ENCODE data around the gene KRTAP10-5.
"Not testable (repeated sequence)": the region's sequence is repeated elsewhere in the genome, so short reads cannot be mapped to it uniquely, and the experiment has no call there.

The KRTAP10-5 gene

GRCh38 chr21:44551340-44551961, 29.0 kb downstream of the KRTAP10-5 start, which contains the start of gene KRTAP10-2:
TSS of gene KRTAP10-2 (minus strand) at chr21:44551505. CDS start at chr21:44551458, 47 bp downstream.
- TF ChIP-seq, protein P1, sequence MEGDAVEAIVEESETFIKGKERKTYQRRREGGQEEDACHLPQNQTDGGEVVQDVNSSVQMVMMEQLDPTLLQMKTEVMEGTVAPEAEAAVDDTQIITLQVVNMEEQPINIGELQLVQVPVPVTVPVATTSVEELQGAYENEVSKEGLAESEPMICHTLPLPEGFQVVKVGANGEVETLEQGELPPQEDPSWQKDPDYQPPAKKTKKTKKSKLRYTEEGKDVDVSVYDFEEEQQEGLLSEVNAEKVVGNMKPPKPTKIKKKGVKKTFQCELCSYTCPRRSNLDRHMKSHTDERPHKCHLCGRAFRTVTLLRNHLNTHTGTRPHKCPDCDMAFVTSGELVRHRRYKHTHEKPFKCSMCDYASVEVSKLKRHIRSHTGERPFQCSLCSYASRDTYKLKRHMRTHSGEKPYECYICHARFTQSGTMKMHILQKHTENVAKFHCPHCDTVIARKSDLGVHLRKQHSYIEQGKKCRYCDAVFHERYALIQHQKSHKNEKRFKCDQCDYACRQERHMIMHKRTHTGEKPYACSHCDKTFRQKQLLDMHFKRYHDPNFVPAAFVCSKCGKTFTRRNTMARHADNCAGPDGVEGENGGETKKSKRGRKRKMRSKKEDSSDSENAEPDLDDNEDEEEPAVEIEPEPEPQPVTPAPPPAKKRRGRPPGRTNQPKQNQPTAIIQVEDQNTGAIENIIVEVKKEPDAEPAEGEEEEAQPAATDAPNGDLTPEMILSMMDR (IDR thresholded peaks at IDR 0.05; ENCODE audit: insufficient read depth, low read length, poor library complexity, severe bottlenecking) = no peak
- DNase-seq (ENCODE audit: extremely low read depth, insufficient read length) = no peak
- H3K36me3 ChIP-seq (ENCODE audit: control insufficient read depth, insufficient read depth, low read length) = no peaks in the 10 kb centered on the region
- H3K4me3 ChIP-seq (replicated peaks; ENCODE audit: low read depth, low read length) = no peak within 1 kb of the TSS
- no peaks in the 10 kb centered on the region; the same call in 1 of the 2 replicates for H3K27me3 ChIP-seq (replicated peaks; ENCODE audit: control insufficient read depth, insufficient read depth, low read length)

DNA sequence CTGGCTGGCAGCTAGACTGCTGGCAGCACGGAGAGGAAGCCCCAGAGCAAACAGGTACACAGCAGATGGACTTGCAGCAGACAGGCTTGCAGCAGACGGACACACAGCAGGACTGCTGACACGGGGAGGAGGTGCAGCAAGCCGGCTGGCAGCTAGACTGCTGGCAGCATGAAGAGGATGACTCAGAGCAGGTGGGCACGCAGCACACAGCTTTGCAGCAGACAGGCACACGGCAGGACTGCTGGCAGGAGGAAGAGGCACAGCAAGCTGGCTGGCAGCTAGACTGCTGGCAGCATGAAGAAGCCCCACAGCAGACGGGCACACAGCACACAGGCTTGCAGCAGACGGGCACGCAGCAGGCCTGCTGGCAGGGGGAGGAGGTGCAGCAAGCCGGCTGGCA, 29.6 kb downstream of the KRTAP10-5 start:
- DNase-seq (ENCODE audit: extremely low read depth, insufficient read length) = no peak
- Histone ChIP-seq H3K4me3 (replicated peaks; ENCODE audit: low read depth, low read length) (no peak overlapping the region), H3K27me3 (replicated peaks; ENCODE audit: control insufficient read depth, insufficient read depth, low read length) (no peaks in the 10 kb centered on the region; the same call in 1 of the 2 replicates), H3K36me3 (ENCODE audit: control insufficient read depth, insufficient read depth, low read length) (no peaks in the 10 kb centered on the region)
- TF ChIP-seq, protein P1 (IDR thresholded peaks at IDR 0.05; ENCODE audit: insufficient read depth, low read length, poor library complexity, severe bottlenecking) = no peak

- H3K36me3 ChIP-seq (ENCODE audit: control insufficient read depth, insufficient read depth, low read length); H3K4me3 ChIP-seq (replicated peaks; ENCODE audit: low read depth, low read length); H3K27me3 ChIP-seq (replicated peaks; ENCODE audit: control insufficient read depth, insufficient read depth, low read length); DNase-seq (ENCODE audit: extremely low read depth, insufficient read length): not testable (repeated sequence)
Observed at GRCh38 chr21:44550285-44550684, 30.1 kb downstream of the KRTAP10-5 start.

- no peak overlapping the region for H3K4me3 ChIP-seq (replicated peaks; ENCODE audit: low read depth, low read length)
- no peak for DNase-seq (ENCODE audit: extremely low read depth, insufficient read length)
- H3K27me3 ChIP-seq (replicated peaks; ENCODE audit: control insufficient read depth, insufficient read depth, low read length) = no peaks in the 10 kb centered on the region; the same call in 1 of the 2 replicates
- TF ChIP-seq, protein P1 (IDR thresholded peaks at IDR 0.05; ENCODE audit: insufficient read depth, low read length, poor library complexity, severe bottlenecking) = no peak
- no peaks in the 10 kb centered on the region for H3K36me3 ChIP-seq (ENCODE audit: control insufficient read depth, insufficient read depth, low read length)
Observed at GRCh38 chr21:44549525-44550211, 30.7 kb downstream of the KRTAP10-5 start.

- no peak for DNase-seq (ENCODE audit: extremely low read depth, insufficient read length)
- TF ChIP-seq, protein P1 (IDR thresholded peaks at IDR 0.05; ENCODE audit: insufficient read depth, low read length, poor library complexity, severe bottlenecking) = no peak
- no peaks in the 10 kb centered on the region for H3K36me3 ChIP-seq (ENCODE audit: control insufficient read depth, insufficient read depth, low read length)
- no peaks in the 10 kb centered on the region; the same call in 1 of the 2 replicates for H3K27me3 ChIP-seq (replicated peaks; ENCODE audit: control insufficient read depth, insufficient read depth, low read length)
- no peak overlapping the region for H3K4me3 ChIP-seq (replicated peaks; ENCODE audit: low read depth, low read length)
Observed at GRCh38 chr21:44548922-44549321, 31.5 kb downstream of the KRTAP10-5 start.

DNA sequence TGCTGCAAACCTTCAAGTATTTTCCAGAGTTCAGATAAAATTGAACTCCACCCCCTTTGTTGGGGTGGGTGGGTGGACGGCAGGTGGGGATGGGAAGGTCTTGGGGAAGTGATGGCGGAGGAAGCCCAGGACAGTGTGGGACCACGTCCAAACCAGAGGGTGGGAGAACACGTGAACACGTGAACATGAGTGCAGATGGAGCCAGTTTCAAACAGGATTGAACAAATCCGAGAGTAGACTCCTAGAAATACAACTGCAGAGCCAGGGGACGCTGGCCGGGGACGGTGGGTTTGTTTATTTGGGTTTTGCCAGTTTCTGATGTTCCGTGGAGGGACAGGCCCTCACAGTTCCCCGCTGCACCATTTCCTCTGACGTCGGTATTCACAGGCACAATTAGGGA, 32.0 kb downstream of the KRTAP10-5 start:
- H3K36me3 ChIP-seq (ENCODE audit: control insufficient read depth, insufficient read depth, low read length) = no peaks in the 10 kb centered on the region
- no peaks in the 10 kb centered on the region; the same call in 1 of the 2 replicates for H3K27me3 ChIP-seq (replicated peaks; ENCODE audit: control insufficient read depth, insufficient read depth, low read length)
- no peak overlapping the region for H3K4me3 ChIP-seq (replicated peaks; ENCODE audit: low read depth, low read length)
- TF ChIP-seq, protein P1 (IDR thresholded peaks at IDR 0.05; ENCODE audit: insufficient read depth, low read length, poor library complexity, severe bottlenecking) = no peak
- DNase-seq (ENCODE audit: extremely low read depth, insufficient read length) = no peak

Measured in GM06990 (cell line).